LNCaP clone FGC (cell line): ENCODE results near the gene NFE2.

Experiments used
- DNase-seq: peaks from one replicate; pipeline ENCODE4 v3.0.0-alpha.2; 2011; ENCODE audit warnings: low read depth
- H3K4me3 ChIP-seq: 2 replicates; pipeline ENCODE4 v1.5.1; 2011; ENCODE audit warnings: mild to moderate bottlenecking, low read depth, low read length, control low read depth
- CTCF ChIP-seq: IDR thresholded peaks from 2 replicates; pipeline ENCODE4 v1.5.1; 2012; ENCODE audit warnings: mild to moderate bottlenecking; ENCODE audit not compliant: control insufficient read depth, insufficient read depth; ENCODE audit errors: extremely low read depth

NFE2 gene

GRCh38 chr12:54258201-54258681 lies 42.6 kb downstream of the NFE2 start:
- no peak overlapping the region for H3K4me3 ChIP-seq
- TF ChIP-seq CTCF, result no peak
- no peak for DNase-seq

- DNase-seq, result no peak
- TF ChIP-seq CTCF, result no peak
- no peak overlapping the region for H3K4me3 ChIP-seq
Observed at GRCh38 chr12:54257332-54257731, 43.5 kb downstream of the NFE2 start.

GRCh38 chr12:54253240-54253639 lies 47.6 kb downstream of the NFE2 start:
- DNase-seq, result no peak
- TF ChIP-seq CTCF, result no peak
- H3K4me3 ChIP-seq, result no peak overlapping the region

GRCh38 chr12:54251667-54252284 lies 49.0 kb downstream of the NFE2 start:
- TF ChIP-seq CTCF, result peak; percentile 56
- DNase-seq, result no peak
- H3K4me3 ChIP-seq, result no peak overlapping the region

GRCh38 chr12:54249489-54249888 lies 51.3 kb downstream of the NFE2 start:
- TF ChIP-seq CTCF, result no peak
- no peak overlapping the region for H3K4me3 ChIP-seq
- no peak for DNase-seq

- TF ChIP-seq CTCF, result no peak
- no peak for DNase-seq
- no peak overlapping the region for H3K4me3 ChIP-seq
Observed at GRCh38 chr12:54246011-54246641, 54.7 kb downstream of the NFE2 start.
